SH-SY5Y (cell line): Measurements from ENCODE around the gene MICAL3.

Experiments used
- GATA2 ChIP-seq: IDR thresholded peaks from 2 replicates; pipeline ENCODE4 v1.6.1; 2011; ENCODE audit warnings: mild to moderate bottlenecking, low read depth, low read length
- GATA3 ChIP-seq: IDR thresholded peaks from 2 replicates; pipeline ENCODE4 v1.6.1; 2011; ENCODE audit warnings: low read depth, mild to moderate bottlenecking, low read length, moderate library complexity

The MICAL3 gene

DNA sequence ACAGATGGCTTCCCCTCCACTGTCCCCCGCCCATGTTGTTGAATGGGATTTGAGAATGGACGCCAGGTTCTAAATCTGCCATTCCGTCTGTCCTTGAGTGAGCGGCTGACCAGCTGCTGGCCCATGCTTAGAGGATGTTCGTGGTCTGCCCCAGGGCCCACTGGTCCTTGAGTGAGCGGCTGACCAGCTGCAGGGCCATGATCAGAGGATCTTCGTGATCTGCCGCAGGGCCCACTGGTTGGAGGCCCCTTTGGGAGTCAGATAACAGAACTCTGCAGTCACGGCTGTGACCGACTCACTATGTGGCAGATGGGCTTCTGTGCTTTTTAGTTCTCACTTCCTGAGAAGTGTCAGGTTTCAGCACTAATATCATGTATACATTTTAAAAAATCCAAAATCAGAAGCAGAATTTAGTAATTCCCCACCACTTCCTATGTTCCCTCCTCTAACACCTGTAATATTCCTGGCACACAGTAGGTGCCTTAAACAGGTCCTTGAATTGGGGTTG, 54.1 kb downstream of the MICAL3 start:
- TF ChIP-seq GATA2 (no peak), GATA3 (no peak)

- no peak for TF ChIP-seq GATA3
Observed at GRCh38 chr22:17969701-17970113, 54.7 kb downstream of the MICAL3 start.

DNA sequence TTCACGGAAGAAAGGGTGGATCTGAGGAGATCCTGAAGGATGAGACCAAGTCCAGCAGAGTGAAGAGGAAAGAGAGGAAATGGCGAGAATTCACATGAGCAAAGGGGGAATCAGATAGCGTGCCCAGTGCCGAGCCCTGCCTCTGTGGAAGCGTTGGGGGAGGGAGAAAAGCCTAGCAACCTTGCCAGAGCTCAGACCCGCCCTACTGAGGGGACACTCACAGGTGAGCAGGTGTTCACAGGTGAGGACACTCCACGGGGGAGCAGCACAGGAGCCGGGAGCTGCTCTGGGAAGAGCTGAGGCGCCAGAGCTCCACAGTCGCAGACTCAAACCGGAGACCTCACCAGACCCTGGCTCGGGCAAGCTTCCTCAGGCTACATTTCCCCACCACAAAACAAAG, 56.2 kb downstream of the MICAL3 start:
- TF ChIP-seq GATA3 = no peak
- no peak for TF ChIP-seq GATA2

DNA sequence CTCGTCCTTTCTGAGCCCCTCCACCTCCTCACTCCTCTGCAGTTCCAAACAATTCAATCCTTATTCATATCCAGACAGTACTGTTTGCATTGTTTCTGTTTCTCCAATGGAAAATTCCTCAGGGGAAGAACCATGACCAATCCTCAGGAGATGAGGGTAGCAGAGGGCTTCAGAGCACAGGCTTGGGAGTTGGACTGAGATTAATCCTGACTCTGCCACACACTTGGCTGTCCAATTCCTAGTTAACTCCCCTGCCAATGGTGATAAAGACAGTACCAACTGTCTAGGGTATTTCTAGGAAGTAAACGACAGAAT, 58.0 kb downstream of the MICAL3 start:
- TF ChIP-seq GATA3 = no peak
- TF ChIP-seq GATA2 = no peak

DNA sequence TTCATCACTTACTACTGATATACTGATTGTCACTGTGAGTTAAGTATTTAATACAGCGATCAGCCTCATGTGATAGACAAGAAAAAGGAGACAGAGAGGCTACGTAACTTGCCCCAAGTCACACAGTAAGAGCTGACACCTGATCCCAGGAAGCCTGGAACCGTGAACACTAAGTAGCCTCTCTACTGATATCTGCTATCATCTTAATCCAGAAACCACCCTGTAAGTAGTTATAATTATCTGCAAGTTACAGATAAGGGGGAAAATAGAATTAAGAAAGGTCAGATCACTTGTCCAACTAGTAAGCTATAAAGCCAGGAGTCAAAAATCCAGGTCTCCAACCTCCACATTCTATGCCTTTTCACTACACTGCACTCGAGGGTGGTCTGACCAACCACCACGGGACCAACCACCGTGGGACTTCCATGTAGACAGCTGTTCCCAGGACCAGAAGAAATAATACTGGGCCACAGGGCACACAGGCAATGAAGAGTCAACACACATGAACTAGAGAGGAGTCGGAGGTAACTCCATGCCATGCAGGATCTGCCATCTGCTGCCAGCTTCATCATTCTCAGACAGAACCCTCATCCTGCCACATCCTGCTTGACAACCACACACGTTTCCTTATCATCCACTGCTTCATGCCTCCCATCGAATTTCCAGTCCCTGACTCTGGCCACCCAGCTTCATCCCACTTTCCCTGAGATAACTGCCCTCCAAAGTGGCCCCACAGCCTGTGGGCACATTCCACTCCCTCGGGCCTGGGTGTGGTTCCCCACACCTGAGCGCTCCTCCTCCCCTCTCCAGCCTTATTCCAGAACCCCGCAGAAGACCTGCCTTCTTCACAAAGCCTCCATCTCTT, 58.6 kb downstream of the MICAL3 start:
- TF ChIP-seq GATA3 = no peak
- no peak for TF ChIP-seq GATA2

GRCh38 chr22:17964643-17965042, 59.7 kb downstream of the MICAL3 start:
- no peak for TF ChIP-seq GATA3
- TF ChIP-seq GATA2 = no peak

DNA sequence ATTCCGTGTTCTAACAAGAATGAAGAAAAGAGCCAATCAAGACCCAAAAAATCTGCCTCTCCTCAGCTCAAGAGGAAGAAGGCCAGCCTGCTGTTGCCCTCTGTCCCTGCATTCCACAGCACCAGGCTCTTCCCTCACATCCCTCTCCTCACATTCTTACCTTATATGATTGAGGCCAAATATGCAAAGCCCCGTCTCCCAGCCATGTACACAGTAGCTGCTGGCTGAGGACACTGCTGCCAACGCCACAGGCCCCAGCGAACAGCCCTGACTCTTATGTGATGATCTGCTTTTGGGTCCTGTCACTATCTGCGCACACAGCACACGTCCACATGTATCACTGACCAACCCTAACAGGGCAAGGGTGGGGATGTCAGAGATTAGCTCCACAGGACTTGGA, 60.2 kb downstream of the MICAL3 start:
- TF ChIP-seq GATA2 (no peak), GATA3 (no peak)

DNA sequence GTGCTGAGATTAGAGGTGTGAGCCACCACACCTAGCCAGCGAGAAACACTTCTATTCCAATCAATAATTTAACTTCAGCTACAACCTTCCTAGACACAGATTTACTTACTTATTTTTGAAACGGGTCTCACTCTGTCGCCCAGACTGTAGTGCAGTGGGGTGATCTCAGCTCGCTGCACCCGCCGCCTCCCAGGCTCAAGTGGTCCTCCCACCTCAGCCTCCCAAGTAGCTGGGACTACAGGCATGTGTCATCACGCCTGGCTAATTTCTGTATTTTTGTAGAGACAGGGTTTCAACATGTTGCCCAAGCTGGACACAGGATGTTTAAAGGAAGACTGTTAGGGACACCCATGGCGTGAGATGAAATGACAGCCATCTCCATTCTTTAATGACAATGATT, 61.3 kb downstream of the MICAL3 start:
- TF ChIP-seq GATA3 (no peak), GATA2 (no peak)

GRCh38 chr22:17962168-17962567, 62.2 kb downstream of the MICAL3 start:
- no peak for TF ChIP-seq GATA2
- TF ChIP-seq GATA3 = no peak

DNA sequence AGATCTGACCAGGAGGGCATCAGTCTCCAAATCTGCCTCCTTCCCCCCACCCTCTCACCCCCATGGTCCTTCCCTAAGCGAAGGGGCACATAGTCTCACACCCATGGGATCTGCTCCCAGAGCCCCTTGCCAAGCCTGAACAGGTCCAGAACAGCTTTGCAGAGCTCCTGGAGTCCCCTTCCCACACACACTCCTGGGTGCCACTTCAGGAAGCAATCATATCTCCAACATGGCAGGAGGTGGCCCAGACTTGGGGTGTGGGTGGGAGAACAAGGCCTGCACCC, 63.0 kb downstream of the MICAL3 start:
- TF ChIP-seq GATA2 = no peak
- no peak for TF ChIP-seq GATA3

DNA sequence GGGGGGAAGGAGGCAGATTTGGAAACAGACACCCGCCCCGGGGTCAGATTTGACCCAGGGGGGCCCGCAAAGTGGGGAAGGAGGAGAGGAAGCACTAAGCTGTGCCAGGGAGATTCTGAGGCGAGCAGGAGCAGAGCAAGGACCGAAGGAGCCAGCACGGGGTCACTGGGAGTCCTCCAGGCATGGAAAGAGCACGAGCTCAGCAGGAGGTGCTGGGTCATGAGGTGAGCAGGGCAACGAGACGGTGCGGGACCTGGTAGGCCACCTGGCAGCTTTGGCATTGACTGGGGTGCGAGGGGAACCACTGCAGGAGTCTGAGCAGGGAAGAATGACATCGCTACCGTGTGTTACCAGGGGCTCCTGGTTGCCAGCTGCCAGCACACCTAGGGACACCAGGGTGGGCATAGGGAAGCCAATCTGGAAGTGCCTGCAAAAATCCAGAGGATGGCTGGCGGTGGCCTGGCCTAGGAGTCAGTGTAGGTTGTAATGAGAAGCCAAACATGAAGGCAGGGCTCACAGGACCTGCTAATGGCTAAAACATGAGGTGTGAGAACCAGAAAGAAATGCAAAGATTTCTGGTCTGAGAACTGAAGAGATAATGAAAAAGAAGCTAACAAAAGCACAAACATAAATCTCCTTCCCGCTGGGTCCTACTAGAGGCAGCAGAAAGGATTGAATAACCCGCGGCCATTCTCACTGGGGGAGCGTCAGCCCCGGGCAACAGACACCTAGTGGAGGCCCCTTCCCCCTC, 63.5 kb downstream of the MICAL3 start:
- TF ChIP-seq GATA3 (no peak), GATA2 (no peak)

GRCh38 chr22:17960011-17960410, 64.3 kb downstream of the MICAL3 start:
- TF ChIP-seq GATA2 = no peak
- TF ChIP-seq GATA3 = no peak

DNA sequence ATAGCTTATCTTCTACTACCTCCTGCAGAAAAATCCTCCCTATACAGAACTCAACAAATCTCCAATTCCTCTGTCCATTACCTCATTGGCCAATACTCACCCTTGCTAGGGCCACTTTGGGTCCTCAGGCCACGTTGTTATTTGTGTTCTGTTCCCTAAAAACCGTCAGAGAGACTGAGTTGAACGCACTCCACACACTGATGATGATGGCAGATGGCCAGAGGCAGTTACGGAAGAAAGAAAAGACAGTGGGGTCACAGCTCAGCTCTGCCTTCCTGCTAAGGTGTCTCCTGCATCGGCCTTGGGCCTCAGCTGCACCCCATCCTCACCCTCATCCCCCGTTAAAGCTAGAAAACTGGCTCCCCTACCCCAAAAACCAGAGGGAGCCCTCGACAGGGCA, 66.2 kb downstream of the MICAL3 start:
- TF ChIP-seq GATA2 (no peak), GATA3 (no peak)

GRCh38 chr22:17957693-17958092, 66.7 kb downstream of the MICAL3 start:
- TF ChIP-seq GATA3 = no peak
- TF ChIP-seq GATA2 = no peak

- TF ChIP-seq GATA3 (no peak), GATA2 (no peak)
Observed at GRCh38 chr22:17957204-17957603, 67.2 kb downstream of the MICAL3 start.
